Activated CD4-positive, alpha-beta T cell treated with anti-CD3 and anti-CD28 coated beads for 1 hour (primary cell): ENCODE measurements around the gene TM7SF3.
"Not testable (repeated sequence)": the region's sequence is repeated elsewhere in the genome, so short reads cannot be mapped to it uniquely, and the experiment has no call there.

ENCODE experiments used
- DNase-seq: peaks from one replicate; pipeline ENCODE4 v3.0.0-alpha.2; 2020

Gene TM7SF3

GRCh38 chr12:26976687-26977086 lies 37.5 kb downstream of the TM7SF3 start:
- DNase-seq = no peak

- DNase-seq = peak; percentile 24
Measured at GRCh38 chr12:26971963-26972362, 42.2 kb downstream of the TM7SF3 start.

- DNase-seq = no peak
Measured at GRCh38 chr12:26970136-26970535, 44.0 kb downstream of the TM7SF3 start.

GRCh38 chr12:26966842-26967241 lies 47.3 kb downstream of the TM7SF3 start:
- no peak for DNase-seq

- no peak for DNase-seq
Measured at GRCh38 chr12:26963413-26963812, 50.8 kb downstream of the TM7SF3 start.

GRCh38 chr12:26961803-26962202 lies 52.4 kb downstream of the TM7SF3 start:
- DNase-seq = no peak

- DNase-seq = not testable (repeated sequence)
Measured at GRCh38 chr12:26961391-26961790, 52.8 kb downstream of the TM7SF3 start.

GRCh38 chr12:26954027-26954426 lies 60.2 kb downstream of the TM7SF3 start:
- no peak for DNase-seq

GRCh38 chr12:26953447-26953846 lies 60.7 kb downstream of the TM7SF3 start:
- no peak for DNase-seq

- DNase-seq = no peak
Measured at GRCh38 chr12:26948309-26948708, 65.9 kb downstream of the TM7SF3 start.

- no peak for DNase-seq
Measured at GRCh38 chr12:26941215-26941594, 73.0 kb downstream of the TM7SF3 start.

- DNase-seq = no peak
Measured at GRCh38 chr12:26940516-26941214, 73.5 kb downstream of the TM7SF3 start.

- no peak for DNase-seq
Measured at GRCh38 chr12:26939953-26940352, 74.2 kb downstream of the TM7SF3 start.

- DNase-seq = no peak
Measured at GRCh38 chr12:26939192-26939832, 74.9 kb downstream of the TM7SF3 start.

- DNase-seq = no peak
Measured at GRCh38 chr12:26938701-26939062, 75.5 kb downstream of the TM7SF3 start.

- peak; percentile 92 for DNase-seq
Measured at GRCh38 chr12:26937863-26938700, 76.1 kb downstream of the TM7SF3 start, which contains the start of the genes FGFR1OP2 and INTS13. TSS of gene FGFR1OP2 (plus strand) at chr12:26938470. CDS start at chr12:26954159, 15,689 bp downstream. TSS of gene INTS13 (minus strand) at chr12:26937981. CDS start at chr12:26936803, 1,178 bp downstream.

GRCh38 chr12:26937443-26937862 lies 76.7 kb downstream of the TM7SF3 start:
- DNase-seq = no peak

GRCh38 chr12:26936559-26937442 lies 77.4 kb downstream of the TM7SF3 start:
- DNase-seq = no peak

- DNase-seq = no peak
Measured at GRCh38 chr12:26935636-26936378, 78.4 kb downstream of the TM7SF3 start.

GRCh38 chr12:26929590-26929989 lies 84.6 kb downstream of the TM7SF3 start:
- DNase-seq = no peak

GRCh38 chr12:26928661-26929060 lies 85.5 kb downstream of the TM7SF3 start:
- no peak for DNase-seq
